B cell (primary cell): ENCODE results near the gene ACAP3. TPM values are rescaled to one million over a fixed set of nuclear protein-coding genes. Genes with fewer than 3 reads are reported as not detected.
A peak's percentile ranks its signal among the peaks of the same experiment; 100 is the strongest.

Source experiments
- ATAC-seq: fragments of 200-7000 bp; cut with Tn5 transposase; one replicate; pipeline ENCODE4 v1.10.0; 2021; ENCODE audit warnings: low read depth, mild to moderate bottlenecking, moderate number of reproducible peaks, moderate library complexity
- CTCF ChIA-PET: fragments of 350-600 bp; sonication (Branson Sonifier 250); formaldehyde crosslinking; loops from one replicate; lab custom pipeline; 2021; ENCODE audit warnings: antibody characterized with exemption, inconsistent platforms; lab: Charles Lee
- POLR2A ChIA-PET: fragments of 350-600 bp; sonication (Branson Sonifier 250); formaldehyde crosslinking; loops from one replicate; lab custom pipeline; 2021; ENCODE audit warnings: antibody characterized with exemption; lab: Charles Lee
- DNase-seq: peaks from one replicate; pipeline ENCODE4 v3.0.0; 2013
- H2AFZ ChIP-seq: 2 replicates; pipeline ENCODE4 v1.6.1; 2012; ENCODE audit warnings: mild to moderate bottlenecking, low read depth, low read length; ENCODE audit not compliant: insufficient read depth, poor library complexity, severe bottlenecking
- H3K27ac ChIP-seq, 2 donors: 1 replicate in 1 of 2; 2 replicates in 1 of 2; pipeline ENCODE4 v1.5.1; 2012 to 2013; ENCODE audit warnings: low read length in 2 of 2, mild to moderate bottlenecking in 2 of 2, moderate library complexity in 1 of 2
- H3K27me3 ChIP-seq, 4 experiments: fragments of 200-600 bp in 1 of 4; sonication (generic) in 1 of 4; replicated peaks in 1 of 4; 1 replicate in 2 of 4; 2 replicates in 2 of 4; pipeline versions ENCODE4 v1.6.1 to v1.7.0; 2013 to 2016; ENCODE audit warnings: low read length in 3 of 4, mild to moderate bottlenecking in 2 of 4, mixed read lengths in 1 of 4, moderate library complexity in 1 of 4; ENCODE audit not compliant: insufficient read depth in 4 of 4, control insufficient read depth in 3 of 4; ENCODE audit errors: control extremely low read depth in 1 of 4
- H3K36me3 ChIP-seq, 2 experiments: replicated peaks in 1 of 2; 1 replicate in 1 of 2; 2 replicates in 1 of 2; pipeline versions ENCODE4 v1.6.1 to v1.7.1; 2013; ENCODE audit warnings: low read length in 1 of 2; ENCODE audit not compliant: insufficient read depth in 2 of 2, control insufficient read depth in 1 of 2; ENCODE audit errors: control extremely low read depth in 1 of 2, extremely low read depth in 1 of 2
- H3K4me1 ChIP-seq, 2 donors: fragments of 200-600 bp in 1 of 2; sonication (generic) in 1 of 2; 1 replicate in 1 of 2; 2 replicates in 1 of 2; pipeline versions ENCODE4 v1.5.1 to v1.6.1; 2013 to 2017; ENCODE audit warnings: low read length in 2 of 2; ENCODE audit not compliant: control insufficient read depth in 2 of 2, insufficient read depth in 2 of 2
- H3K4me2 ChIP-seq: replicated peaks from 2 replicates; pipeline ENCODE3; 2012; ENCODE audit warnings: mild to moderate bottlenecking, low read depth, low read length; ENCODE audit not compliant: poor library complexity, severe bottlenecking
- H3K4me3 ChIP-seq, 5 experiments: fragments of 200-600 bp in 1 of 5; sonication (generic) in 1 of 5; 1 replicate in 3 of 5; 2 replicates in 2 of 5; pipeline versions ENCODE4 v1.5.1 to v1.7.0; 2011 to 2016; ENCODE audit warnings: low read length in 4 of 5, mild to moderate bottlenecking in 4 of 5, low read depth in 2 of 5, control low read depth in 1 of 5, moderate library complexity in 1 of 5; ENCODE audit not compliant: insufficient read depth in 1 of 5; ENCODE audit errors: control extremely low read depth in 1 of 5, extremely low read depth in 1 of 5
- H3K79me2 ChIP-seq: fragments of 200-600 bp; sonication (generic); one replicate; pipeline ENCODE4 v1.6.0; 2016; ENCODE audit warnings: low read length; ENCODE audit not compliant: control insufficient read depth, insufficient read depth
- H3K9ac ChIP-seq: fragments of 200-600 bp; sonication (generic); 2 replicates; pipeline ENCODE4 v1.6.1; 2017; ENCODE audit warnings: mild to moderate bottlenecking, low read length, moderate library complexity
- H3K9me3 ChIP-seq, 3 donors: one replicate each; pipeline versions ENCODE4 v1.6.1 to v1.7.1; 2013; ENCODE audit warnings: low read length in 2 of 3; ENCODE audit not compliant: control insufficient read depth in 2 of 3, insufficient read depth in 1 of 3; ENCODE audit errors: control extremely low read depth in 1 of 3
- H4K20me1 ChIP-seq: 2 replicates; pipeline ENCODE4 v1.6.0; 2012; ENCODE audit warnings: mild to moderate bottlenecking, low read length; ENCODE audit not compliant: insufficient read depth, control insufficient read depth, poor library complexity, severe bottlenecking
- H3K27ac Mint-ChIP-seq: one replicate; pipeline ENCODE4 v1.8.0; 2021; ENCODE audit warnings: mixed read lengths
- H3K27me3 Mint-ChIP-seq: one replicate; pipeline ENCODE4 v1.8.0; 2021; ENCODE audit warnings: mixed read lengths
- H3K4me1 Mint-ChIP-seq: one replicate; pipeline ENCODE4 v1.8.0; 2021; ENCODE audit warnings: mixed read lengths
- H3K4me3 Mint-ChIP-seq: one replicate; pipeline ENCODE4 v1.8.0; 2021; ENCODE audit warnings: mixed read lengths
- H3K9me3 Mint-ChIP-seq: one replicate; pipeline ENCODE4 v1.8.0; 2022; ENCODE audit warnings: mixed read lengths; ENCODE audit not compliant: insufficient read depth
- CTCF ChIP-seq: fragments of 200-600 bp; IDR thresholded peaks from one replicate; pipeline ENCODE4 v1.8.0; 2022; ENCODE audit warnings: antibody characterized with exemption, mild to moderate bottlenecking
- EZH2 ChIP-seq: IDR thresholded peaks from 2 replicates; pipeline ENCODE4 v1.6.1; 2012; ENCODE audit warnings: borderline replicate concordance, low read depth, mild to moderate bottlenecking, moderate library complexity, low read length; ENCODE audit not compliant: insufficient read depth, poor library complexity, severe bottlenecking
- WGBS: methylation state at CpG from one replicate; pipeline ENCODE4 v1.1.5; 2013; ENCODE audit warnings: missing lambda C conversion rate; ENCODE audit not compliant: insufficient coverage; 5-methylcytosine and 5-hydroxymethylcytosine counted together
- intact Hi-C: fragments of 100-400 bp; cut with micrococcal nuclease; formaldehyde crosslinking; loops from one replicate; pipeline ENCODE4 v1.10.0; 2022
- polyA plus RNA-seq: library from polyadenylated mRNA; depleted of rRNA; stranded (reverse); fragments of >200 nt; gene quantifications from 2 replicates; pipeline ENCODE4 v1.2.3, GENCODE V29; 2012
- total RNA-seq, 2 donors: library from RNA; stranded (reverse); fragments of 120-200 nt in 1 of 2; gene quantifications; 1 replicate in 1 of 2; 2 replicates in 1 of 2; pipeline versions ENCODE4 v1.2.3 to v1.2.4, GENCODE V29; 2013 to 2022

Gene ACAP3
- total and polyA plus RNA-seq, 2 donors (not counting 1 experiment from before 2014, with no cell fraction given) = 40.7 to 124 TPM

DNA sequence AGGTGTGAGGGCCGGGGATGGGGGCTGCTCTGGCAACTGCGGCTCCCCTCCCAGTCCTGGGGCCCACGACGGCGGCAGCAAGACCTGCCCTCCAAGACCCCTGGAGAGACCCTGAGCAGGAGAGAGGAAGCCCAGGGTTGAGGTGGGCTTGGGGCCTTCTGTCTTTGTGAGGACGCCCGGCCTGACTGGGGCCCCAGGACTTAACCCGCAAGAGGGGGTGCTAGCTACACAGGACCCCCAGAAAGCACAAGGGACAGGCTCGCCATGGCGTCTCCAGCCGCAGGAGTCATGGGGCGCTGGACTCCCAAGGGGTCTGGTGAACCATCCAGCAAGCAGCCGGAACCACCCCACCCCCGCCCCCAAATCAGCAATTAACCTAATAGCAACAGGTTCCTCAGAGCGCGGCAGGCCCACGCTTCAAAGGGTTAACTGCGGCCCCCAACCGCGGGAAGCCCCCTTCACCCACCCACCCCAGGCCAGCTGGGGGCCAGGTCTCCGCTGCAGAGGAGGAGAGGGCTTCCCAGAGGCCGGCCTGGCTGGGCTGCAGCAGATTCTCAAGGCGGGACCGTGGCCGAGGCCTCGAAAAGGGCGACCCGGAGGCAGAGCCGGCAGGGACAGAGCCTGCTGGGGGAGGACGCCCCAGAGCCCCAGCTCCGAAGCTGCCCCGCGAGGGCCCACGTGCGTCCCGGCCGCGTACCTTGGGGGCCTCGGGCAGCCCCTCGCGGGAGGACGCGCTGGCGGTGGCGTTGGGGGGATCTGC, 61.7 kb downstream of the ACAP3 start:
- no peak overlapping the region for H3K27ac ChIP-seq
- Mint-ChIP-seq H3K4me3 (no peak overlapping the region), H3K4me1 (peaks cover 15% of the 10 kb centered on the region), H3K9me3 (no peaks in the 10 kb centered on the region), H3K27me3 (no peaks in the 10 kb centered on the region), H3K27ac (no peak overlapping the region)
- H3K9ac ChIP-seq = no peak overlapping the region
- H3K9me3 ChIP-seq = peaks cover 0 to 10% (median 0%) of the 10 kb centered on the region in 3 donors
- ATAC-seq (no peak), DNase-seq (no peak)
- H4K20me1 ChIP-seq = peaks cover 11% of the 10 kb centered on the region
- WGBS = 22% methylated on average over 35 of the region's 45 CpGs
- ChIA-PET CTCF (interaction anchor here (1.1 kb wide), 1 partner anchor 124 kb away, joined by 4 read pairs; no protein-coding TSS in a partner anchor), POLR2A (no interaction called here)
- intact Hi-C loops = no loop called here
- peak overlapping the region; percentile 56 for H3K4me2 ChIP-seq
- peak overlapping the region; percentile 16 for H2AFZ ChIP-seq
- H3K36me3 ChIP-seq = no peaks in the 10 kb centered on the region
- H3K79me2 ChIP-seq = peaks cover 3% of the 10 kb centered on the region
- H3K27me3 ChIP-seq = peaks cover 0 to 36% (median 11%) of the 10 kb centered on the region in 4 experiments
- TF ChIP-seq EZH2 (no peak), CTCF (no peak)
- peaks cover 24 to 25% of the 10 kb centered on the region in 2 donors for H3K4me1 ChIP-seq
- H3K4me3 ChIP-seq = no peak overlapping the region

DNA sequence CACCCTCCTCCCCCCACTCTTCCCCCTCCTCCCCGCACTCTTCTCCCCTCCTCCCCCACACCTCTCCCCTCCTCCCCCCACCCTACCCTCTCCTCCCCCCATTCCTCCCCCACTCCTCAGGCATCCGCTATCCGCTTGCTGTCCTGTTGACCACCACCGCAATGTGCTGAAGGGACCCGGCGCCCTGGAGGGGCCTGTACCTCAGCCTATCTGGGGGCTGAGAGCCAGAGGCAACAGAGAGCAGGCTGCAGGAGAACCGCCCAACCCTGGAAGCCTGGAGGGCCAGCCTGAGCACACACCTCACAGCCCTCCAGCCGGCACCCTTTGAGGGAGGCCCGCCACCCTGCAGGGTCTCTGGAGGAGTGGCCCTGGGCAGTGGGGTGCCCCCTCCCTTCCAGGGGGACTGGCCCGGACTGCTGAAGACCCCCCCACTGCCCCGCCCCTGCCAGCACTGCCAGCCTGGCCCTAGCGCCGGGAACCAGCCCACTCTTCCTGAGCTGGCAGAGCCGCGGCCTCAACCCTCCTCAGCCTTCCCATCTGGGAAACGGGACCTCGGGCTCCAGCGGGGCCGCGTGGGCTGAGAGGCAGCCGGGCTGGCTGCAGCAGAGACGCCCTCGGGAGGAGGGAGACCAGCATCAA, 62.4 kb downstream of the ACAP3 start:
- no peak overlapping the region for H2AFZ ChIP-seq
- DNase-seq (no peak), ATAC-seq (no peak)
- H3K4me1 ChIP-seq = peaks cover 18% of the 10 kb centered on the region in 2 donors
- POLR2A ChIA-PET = no interaction called here
- peaks cover 0 to 36% (median 11%) of the 10 kb centered on the region in 4 experiments for H3K27me3 ChIP-seq
- CTCF ChIA-PET = interaction anchor here (1.1 kb wide), 1 partner anchor 123 kb away, joined by 4 read pairs; no protein-coding TSS in a partner anchor
- H3K27ac ChIP-seq = no peak overlapping the region
- Mint-ChIP-seq H3K4me1 (peaks cover 9% of the 10 kb centered on the region), H3K9me3 (no peaks in the 10 kb centered on the region), H3K4me3 (no peak overlapping the region), H3K27me3 (no peaks in the 10 kb centered on the region), H3K27ac (no peak overlapping the region)
- H4K20me1 ChIP-seq = peaks cover 11% of the 10 kb centered on the region
- WGBS = 84% methylated on average over 20 of the region's 23 CpGs
- no peak overlapping the region for H3K4me3 ChIP-seq
- H3K4me2 ChIP-seq = no peak overlapping the region
- peaks cover 3% of the 10 kb centered on the region for H3K79me2 ChIP-seq
- intact Hi-C loops = no loop called here
- H3K9ac ChIP-seq = no peak overlapping the region
- H3K36me3 ChIP-seq = no peaks in the 10 kb centered on the region
- peaks cover 0 to 10% (median 0%) of the 10 kb centered on the region in 3 donors for H3K9me3 ChIP-seq
- TF ChIP-seq CTCF (no peak), EZH2 (no peak)
